Measurements from ENCODE around the gene WRAP53. TPM values are rescaled to one million over a fixed set of nuclear protein-coding genes. Genes with fewer than 3 reads are reported as not detected.

The WRAP53 gene
- total and polyA plus RNA-seq, 3 experiments from 2014 or later, result 16.6 to 31.3 (median 29.1) TPM

DNA sequence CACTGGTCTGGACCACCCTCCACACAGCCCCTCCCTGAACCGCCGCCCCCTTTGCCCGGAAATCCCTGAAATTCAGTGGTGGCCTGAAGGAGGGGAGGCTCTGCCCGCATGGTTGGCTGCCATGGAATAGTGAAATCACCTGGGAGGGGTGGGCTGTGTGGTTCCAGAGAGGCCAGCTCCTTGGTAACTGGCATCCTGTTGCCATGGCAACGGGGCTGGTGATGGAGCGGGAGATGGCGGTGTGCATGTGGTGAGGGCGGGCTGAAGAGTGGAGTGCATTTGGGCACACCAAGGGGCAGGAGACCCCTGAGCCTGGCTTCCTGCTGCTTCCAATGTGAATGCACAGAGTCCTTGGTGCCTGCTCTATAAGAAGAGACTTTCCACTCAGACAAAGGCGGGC, 19.2 kb downstream of the WRAP53 start:
- CTCF ChIA-PET, result no interaction called here
- peaks cover 17% of the 10 kb centered on the region for H3K4me1 ChIP-seq (ENCODE audit: insufficient read depth, low read length)
- no peak overlapping the region for H3K27ac ChIP-seq (ENCODE audit: low read depth, low read length)
- H3K36me3 ChIP-seq (ENCODE audit: insufficient read depth, low read length), result no peaks in the 10 kb centered on the region
- no peak overlapping the region for H3K4me3 ChIP-seq (ENCODE audit: low read length)
- no peak for DNase-seq
- H3K27me3 ChIP-seq (ENCODE audit: insufficient read depth, low read length, poor library complexity, severe bottlenecking), result peaks cover 37% of the 10 kb centered on the region
- H3K4me3 Mint-ChIP-seq, result no peak overlapping the region
- H3K9me3 Mint-ChIP-seq, result no peaks in the 10 kb centered on the region
- H3K4me1 Mint-ChIP-seq, result peaks cover 19 to 35% (median 33%) of the 10 kb centered on the region in 3 donors
- H3K27ac Mint-ChIP-seq, result no peak overlapping the region
- H3K36me3 Mint-ChIP-seq, result peaks cover 3 to 11% (median 6%) of the 10 kb centered on the region in 3 donors
- POLR2A ChIA-PET, result no interaction called here
- peaks cover 41 to 80% of the 10 kb centered on the region in 2 donors for H3K27me3 Mint-ChIP-seq
- H3K9me3 ChIP-seq (ENCODE audit: low read length), result no peaks in the 10 kb centered on the region

DNA sequence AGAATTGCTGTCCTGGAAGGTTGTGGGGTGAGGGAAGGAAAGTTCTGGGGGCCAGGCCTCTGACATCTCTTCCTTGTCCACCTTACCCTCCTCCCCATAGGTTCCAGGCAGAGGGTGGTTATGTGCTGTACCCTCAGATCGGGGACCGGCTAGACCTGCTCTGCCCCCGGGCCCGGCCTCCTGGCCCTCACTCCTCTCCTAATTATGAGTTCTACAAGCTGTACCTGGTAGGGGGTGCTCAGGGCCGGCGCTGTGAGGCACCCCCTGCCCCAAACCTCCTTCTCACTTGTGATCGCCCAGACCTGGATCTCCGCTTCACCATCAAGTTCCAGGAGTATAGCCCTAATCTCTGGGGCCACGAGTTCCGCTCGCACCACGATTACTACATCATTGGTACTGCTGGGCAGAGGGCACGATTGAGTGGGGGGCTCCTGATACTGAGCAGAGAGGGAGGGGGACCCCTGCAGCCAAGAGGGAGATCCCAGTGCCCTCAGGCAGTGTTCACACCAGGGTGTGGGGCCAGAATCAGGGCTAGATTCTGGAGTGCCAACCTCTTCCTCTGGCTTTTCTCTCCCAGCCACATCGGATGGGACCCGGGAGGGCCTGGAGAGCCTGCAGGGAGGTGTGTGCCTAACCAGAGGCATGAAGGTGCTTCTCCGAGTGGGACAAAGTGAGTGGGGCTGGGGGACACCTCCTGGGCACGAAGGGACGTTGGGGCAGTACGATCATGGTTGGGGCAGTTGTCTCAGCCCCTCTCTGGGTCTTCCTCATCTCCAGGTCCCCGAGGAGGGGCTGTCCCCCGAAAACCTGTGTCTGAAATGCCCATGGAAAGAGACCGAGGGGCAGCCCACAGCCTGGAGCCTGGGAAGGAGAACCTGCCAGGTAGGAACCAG, 19.8 kb downstream of the WRAP53 start:
- no peaks in the 10 kb centered on the region for H3K9me3 ChIP-seq (ENCODE audit: low read length)
- no peak overlapping the region for H3K27ac ChIP-seq (ENCODE audit: low read depth, low read length)
- Mint-ChIP-seq H3K9me3 (peaks cover 0 to 2% (median 0%) of the 10 kb centered on the region in 5 donors), H3K27ac (no peak overlapping the region), H3K27me3 (peaks cover 45 to 80% of the 10 kb centered on the region in 2 donors), H3K4me1 (peaks cover 19 to 35% (median 33%) of the 10 kb centered on the region in 3 donors), H3K36me3 (peaks cover 0 to 5% (median 3%) of the 10 kb centered on the region in 3 donors), H3K4me3 (no peak overlapping the region)
- ChIA-PET CTCF (no interaction called here), POLR2A (no interaction called here)
- H3K27me3 ChIP-seq (ENCODE audit: insufficient read depth, low read length, poor library complexity, severe bottlenecking), result peaks cover 37% of the 10 kb centered on the region
- no peak for DNase-seq
- H3K4me3 ChIP-seq (ENCODE audit: low read length), result no peak overlapping the region
- H3K4me1 ChIP-seq (ENCODE audit: insufficient read depth, low read length), result peaks cover 17% of the 10 kb centered on the region
- H3K36me3 ChIP-seq (ENCODE audit: insufficient read depth, low read length), result no peaks in the 10 kb centered on the region

DNA sequence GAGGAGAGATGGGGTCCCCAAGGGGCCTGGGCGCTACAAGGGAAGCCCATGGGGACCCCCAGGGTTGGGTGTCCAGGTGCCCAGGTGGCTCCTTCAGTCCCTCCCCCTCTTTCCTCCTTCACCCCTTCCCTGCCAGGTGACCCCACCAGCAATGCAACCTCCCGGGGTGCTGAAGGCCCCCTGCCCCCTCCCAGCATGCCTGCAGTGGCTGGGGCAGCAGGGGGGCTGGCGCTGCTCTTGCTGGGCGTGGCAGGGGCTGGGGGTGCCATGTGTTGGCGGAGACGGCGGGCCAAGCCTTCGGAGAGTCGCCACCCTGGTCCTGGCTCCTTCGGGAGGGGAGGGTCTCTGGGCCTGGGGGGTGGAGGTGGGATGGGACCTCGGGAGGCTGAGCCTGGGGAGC, 20.8 kb downstream of the WRAP53 start:
- Mint-ChIP-seq H3K27ac (no peak overlapping the region), H3K27me3 (peaks cover 46 to 79% of the 10 kb centered on the region in 2 donors), H3K4me1 (peaks cover 17 to 34% (median 25%) of the 10 kb centered on the region in 3 donors), H3K9me3 (peaks cover 0 to 2% (median 0%) of the 10 kb centered on the region in 5 donors), H3K4me3 (no peak overlapping the region), H3K36me3 (peaks cover 0 to 3% (median 0%) of the 10 kb centered on the region in 3 donors)
- ChIA-PET POLR2A (no interaction called here), CTCF (no interaction called here)
- H3K27ac ChIP-seq (ENCODE audit: low read depth, low read length), result no peak overlapping the region
- H3K9me3 ChIP-seq (ENCODE audit: low read length), result no peaks in the 10 kb centered on the region
- peaks cover 39% of the 10 kb centered on the region for H3K27me3 ChIP-seq (ENCODE audit: insufficient read depth, low read length, poor library complexity, severe bottlenecking)
- peaks cover 15% of the 10 kb centered on the region for H3K4me1 ChIP-seq (ENCODE audit: insufficient read depth, low read length)
- no peak for DNase-seq
- no peaks in the 10 kb centered on the region for H3K36me3 ChIP-seq (ENCODE audit: insufficient read depth, low read length)
- H3K4me3 ChIP-seq (ENCODE audit: low read length), result no peak overlapping the region

DNA sequence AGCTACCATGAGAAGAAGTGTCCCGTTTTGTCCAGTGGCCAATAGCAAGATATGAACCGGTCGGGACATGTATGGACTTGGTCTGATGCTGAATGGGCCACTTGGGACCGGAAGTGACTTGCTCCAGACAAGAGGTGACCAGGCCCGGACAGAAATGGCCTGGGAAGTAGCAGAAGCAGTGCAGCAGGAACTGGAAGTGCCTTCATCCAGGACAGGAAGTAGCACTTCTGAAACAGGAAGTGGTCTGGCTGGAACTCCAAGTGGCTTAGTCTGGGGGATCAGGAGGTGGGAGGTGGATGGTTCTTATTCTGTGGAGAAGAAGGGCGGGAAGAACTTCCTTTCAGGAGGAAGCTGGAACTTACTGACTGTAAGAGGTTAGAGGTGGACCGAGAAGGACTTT, 22.0 kb downstream of the WRAP53 start:
- H3K27ac ChIP-seq (ENCODE audit: low read depth, low read length), result no peak overlapping the region
- peaks cover 49 to 80% of the 10 kb centered on the region in 2 donors for H3K27me3 Mint-ChIP-seq
- CTCF ChIA-PET, result interaction anchor here (0.6 kb wide), 1 partner anchor 867 kb away, joined by 3 read pairs; no protein-coding TSS in a partner anchor
- peaks cover 7% of the 10 kb centered on the region for H3K4me1 ChIP-seq (ENCODE audit: insufficient read depth, low read length)
- H3K9me3 ChIP-seq (ENCODE audit: low read length), result no peaks in the 10 kb centered on the region
- H3K4me1 Mint-ChIP-seq, result peaks cover 10 to 26% (median 17%) of the 10 kb centered on the region in 3 donors
- no peak overlapping the region for H3K4me3 Mint-ChIP-seq
- H3K9me3 Mint-ChIP-seq, result peaks cover 0 to 2% (median 0%) of the 10 kb centered on the region in 5 donors
- H3K4me3 ChIP-seq (ENCODE audit: low read length), result no peak overlapping the region
- H3K27me3 ChIP-seq (ENCODE audit: insufficient read depth, low read length, poor library complexity, severe bottlenecking), result peaks cover 40% of the 10 kb centered on the region
- no peaks in the 10 kb centered on the region for H3K36me3 ChIP-seq (ENCODE audit: insufficient read depth, low read length)
- POLR2A ChIA-PET, result no interaction called here
- DNase-seq, result no peak
- H3K36me3 Mint-ChIP-seq, result peaks cover 0 to 3% (median 0%) of the 10 kb centered on the region in 3 donors
- H3K27ac Mint-ChIP-seq, result peak overlapping the region in 2 of 8 donors; percentile 34 to 59

DNA sequence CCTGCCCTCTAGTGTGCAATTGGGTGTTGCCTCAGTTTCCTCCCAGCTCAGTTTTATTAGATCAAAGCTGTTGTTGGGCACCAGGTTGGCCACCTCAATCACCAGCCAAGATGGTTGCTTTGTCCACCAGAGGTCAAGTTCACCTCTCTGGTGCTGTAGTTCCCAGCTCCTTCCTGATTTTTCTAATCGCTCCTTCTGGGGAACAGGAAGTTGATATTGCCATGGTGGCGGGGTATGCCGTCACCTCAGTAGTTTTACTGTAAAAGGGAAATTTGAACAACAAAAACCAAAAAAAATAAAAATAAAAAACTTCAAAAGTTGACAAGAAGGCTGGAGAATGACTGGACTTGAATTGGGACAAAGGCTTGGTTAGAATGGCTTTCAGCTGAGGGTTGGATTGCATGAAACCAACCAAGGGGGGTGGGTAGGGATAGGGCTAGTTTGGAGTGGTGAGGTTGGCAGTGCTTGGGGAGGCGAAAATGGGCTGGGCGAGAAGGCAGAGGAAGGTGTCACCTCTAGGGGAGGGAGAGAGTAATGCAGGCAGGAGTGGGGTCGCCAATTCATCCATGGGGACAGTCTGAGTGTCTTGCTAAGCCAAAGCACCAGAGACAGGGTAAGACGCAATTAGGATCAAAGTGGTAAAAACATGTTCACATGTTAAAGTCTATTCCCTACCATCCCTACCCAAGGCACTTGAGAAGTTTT, 22.9 kb downstream of the WRAP53 start:
- Histone ChIP-seq H3K4me1 (ENCODE audit: insufficient read depth, low read length) (peaks cover 7% of the 10 kb centered on the region), H3K27me3 (ENCODE audit: insufficient read depth, low read length, poor library complexity, severe bottlenecking) (peaks cover 43% of the 10 kb centered on the region), H3K36me3 (ENCODE audit: insufficient read depth, low read length) (no peaks in the 10 kb centered on the region), H3K9me3 (ENCODE audit: low read length) (no peaks in the 10 kb centered on the region), H3K27ac (ENCODE audit: low read depth, low read length) (no peak overlapping the region), H3K4me3 (ENCODE audit: low read length) (no peak overlapping the region)
- ChIA-PET CTCF (interaction anchor here (1.7 kb wide), 1 partner anchor 23 kb away, joined by 7 read pairs; the partner anchor contains the start of gene WRAP53), POLR2A (no interaction called here)
- Mint-ChIP-seq H3K36me3 (no peaks in the 10 kb centered on the region), H3K9me3 (peaks cover 0 to 2% (median 0%) of the 10 kb centered on the region in 5 donors), H3K4me3 (peak overlapping the region in 1 of 7 donors; percentile 3), H3K27me3 (peaks cover 48 to 81% of the 10 kb centered on the region in 2 donors), H3K27ac (peak overlapping the region in 2 of 8 donors; percentile 14 to 59), H3K4me1 (peaks cover 5 to 19% (median 10%) of the 10 kb centered on the region in 3 donors)
- DNase-seq, result no peak

DNA sequence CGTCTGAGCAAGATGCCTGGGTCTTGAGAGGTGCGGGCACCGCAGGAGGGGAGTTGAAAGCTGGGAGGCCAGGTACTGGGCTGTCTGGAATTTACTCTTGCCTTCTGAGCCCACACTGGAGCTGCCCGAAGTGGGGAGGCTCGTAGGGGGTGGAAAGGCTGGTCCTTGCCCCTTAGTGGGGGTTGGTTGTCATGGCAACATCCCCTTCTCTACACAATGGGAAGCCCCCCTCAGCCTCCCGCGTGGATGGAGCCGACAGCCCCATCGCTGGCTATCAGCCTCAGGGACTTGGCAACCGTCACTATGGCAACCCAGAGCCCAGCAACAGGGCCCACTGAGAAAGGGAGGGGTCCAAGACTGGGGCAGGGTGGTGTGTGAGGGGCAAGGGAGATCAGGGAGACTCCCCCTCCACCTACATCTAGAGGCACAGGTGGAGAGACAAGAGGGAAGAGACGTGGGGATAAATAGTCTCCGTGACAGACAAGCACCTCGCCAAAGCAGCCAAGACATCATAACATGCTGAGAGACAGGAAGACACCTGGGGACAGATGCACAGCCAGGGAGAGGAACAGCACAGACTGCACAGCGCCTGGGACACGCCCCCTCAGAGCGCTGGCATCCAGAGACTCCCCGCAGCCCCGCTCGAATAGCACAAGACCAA, 24.0 kb downstream of the WRAP53 start:
- H3K4me1 ChIP-seq (ENCODE audit: insufficient read depth, low read length), result peaks cover 13% of the 10 kb centered on the region
- POLR2A ChIA-PET, result no interaction called here

DNA sequence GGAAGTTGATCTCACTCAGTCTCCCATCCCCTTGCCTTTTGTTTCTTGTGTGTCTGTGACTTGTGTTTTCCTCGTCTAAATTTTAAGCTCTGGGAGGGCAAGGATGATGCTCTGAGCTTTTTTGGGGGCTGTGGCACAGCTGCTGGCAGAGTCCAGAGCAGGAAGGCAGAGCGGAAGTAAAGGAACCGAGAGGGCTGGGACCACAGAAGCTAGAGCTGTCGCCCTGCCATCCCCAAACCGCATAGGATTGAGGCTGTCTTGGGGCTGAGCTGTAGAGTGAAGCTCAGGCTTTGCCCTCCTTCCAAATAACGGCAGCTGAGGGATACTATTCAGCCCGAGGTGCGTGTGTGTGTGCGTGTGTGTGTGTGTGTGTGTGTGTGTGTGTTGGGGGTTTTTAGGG, 25.5 kb downstream of the WRAP53 start:
- POLR2A ChIA-PET, result no interaction called here
- peaks cover 15% of the 10 kb centered on the region for H3K4me1 ChIP-seq (ENCODE audit: insufficient read depth, low read length)
- CTCF ChIA-PET, result no interaction called here
- Mint-ChIP-seq H3K36me3 (no peaks in the 10 kb centered on the region), H3K27me3 (peaks cover 49 to 76% of the 10 kb centered on the region in 2 donors), H3K9me3 (peaks cover 0 to 2% (median 0%) of the 10 kb centered on the region in 5 donors), H3K4me1 (peaks cover 13 to 38% (median 27%) of the 10 kb centered on the region in 3 donors), H3K4me3 (no peak overlapping the region), H3K27ac (peak overlapping the region in 1 of 8 donors; percentile 66)
- no peak overlapping the region for H3K4me3 ChIP-seq (ENCODE audit: low read length)
- H3K27ac ChIP-seq (ENCODE audit: low read depth, low read length), result no peak overlapping the region
- H3K9me3 ChIP-seq (ENCODE audit: low read length), result no peaks in the 10 kb centered on the region
- H3K36me3 ChIP-seq (ENCODE audit: insufficient read depth, low read length), result no peaks in the 10 kb centered on the region
- no peak for DNase-seq
- H3K27me3 ChIP-seq (ENCODE audit: insufficient read depth, low read length, poor library complexity, severe bottlenecking), result peaks cover 50% of the 10 kb centered on the region

More for the DNA sequence above, 24.0 kb downstream of the WRAP53 start:
- Histone ChIP-seq H3K4me3 (ENCODE audit: low read length) (no peak overlapping the region), H3K9me3 (ENCODE audit: low read length) (no peaks in the 10 kb centered on the region), H3K27me3 (ENCODE audit: insufficient read depth, low read length, poor library complexity, severe bottlenecking) (peaks cover 45% of the 10 kb centered on the region), H3K27ac (ENCODE audit: low read depth, low read length) (no peak overlapping the region), H3K36me3 (ENCODE audit: insufficient read depth, low read length) (no peaks in the 10 kb centered on the region)
- Mint-ChIP-seq H3K36me3 (no peaks in the 10 kb centered on the region), H3K9me3 (peaks cover 0 to 2% (median 0%) of the 10 kb centered on the region in 5 donors), H3K4me3 (no peak overlapping the region), H3K27me3 (peaks cover 47 to 78% of the 10 kb centered on the region in 2 donors), H3K27ac (peak overlapping the region in 1 of 8 donors; percentile 77), H3K4me1 (peaks cover 7 to 24% (median 17%) of the 10 kb centered on the region in 3 donors)
- DNase-seq, result no peak
- CTCF ChIA-PET, result interaction anchor here (1.7 kb wide), 1 partner anchor 24 kb away, joined by 7 read pairs; the partner anchor contains the start of gene WRAP53

All from CD8-positive, alpha-beta memory T cell (primary cell).